NCI-H524 (cell line): ENCODE data around the gene MACROD1.
"Not testable (repeated sequence)": the region's sequence is repeated elsewhere in the genome, so short reads cannot be mapped to it uniquely, and the experiment has no call there.

ENCODE experiments used
- DNase-seq, 2 experiments: peaks; one replicate each; lab custom pipeline; 2025; lab: John Stamatoyannopoulos, UW

MACROD1 gene

DNA sequence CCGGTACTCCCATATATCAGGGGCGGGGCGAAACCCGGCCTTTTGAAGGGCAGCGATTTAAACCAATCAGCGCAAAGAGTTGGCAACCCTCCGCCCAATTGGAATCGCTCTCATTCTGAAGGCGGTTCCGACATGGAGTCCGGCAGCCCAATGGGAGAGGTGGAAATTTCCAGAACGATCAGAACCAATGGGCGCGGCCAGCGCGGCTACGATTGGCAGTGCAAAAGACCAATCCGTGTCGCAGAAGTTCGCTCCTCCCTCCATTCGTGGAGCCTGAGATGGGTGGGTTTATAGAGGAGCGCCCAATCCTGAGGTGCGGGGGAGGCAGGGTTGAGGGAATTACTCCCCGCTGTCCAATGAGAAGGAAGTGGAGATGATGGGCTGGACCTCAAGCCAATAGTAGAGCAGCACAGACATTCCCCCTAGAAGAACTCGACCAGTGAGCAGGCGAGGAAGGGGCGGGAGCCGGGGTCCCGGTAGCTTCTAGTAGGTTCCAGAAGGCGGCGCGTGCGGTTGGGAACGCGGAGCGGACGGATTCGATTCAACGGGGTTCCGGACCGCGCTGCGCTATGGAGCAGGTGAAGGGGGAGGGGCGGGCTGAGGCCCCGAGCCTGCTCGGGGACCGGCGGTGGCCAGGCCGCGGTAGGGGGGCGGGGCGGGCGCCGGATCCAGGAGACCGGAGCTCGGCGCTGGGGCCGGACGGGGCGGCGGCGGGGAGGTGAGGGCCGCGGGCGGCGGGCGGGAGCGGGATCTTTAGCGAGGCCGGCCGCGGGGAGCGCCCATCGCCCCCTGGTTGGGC is 20.0 kb upstream of the MACROD1 start, which contains the start of gene STIP1:
TSS of gene STIP1 (plus strand) at position 479 of the 799 bp plus-strand sequence. CDS start at position 570, 91 bp downstream.
- peak; percentile 100 for DNase-seq

DNA sequence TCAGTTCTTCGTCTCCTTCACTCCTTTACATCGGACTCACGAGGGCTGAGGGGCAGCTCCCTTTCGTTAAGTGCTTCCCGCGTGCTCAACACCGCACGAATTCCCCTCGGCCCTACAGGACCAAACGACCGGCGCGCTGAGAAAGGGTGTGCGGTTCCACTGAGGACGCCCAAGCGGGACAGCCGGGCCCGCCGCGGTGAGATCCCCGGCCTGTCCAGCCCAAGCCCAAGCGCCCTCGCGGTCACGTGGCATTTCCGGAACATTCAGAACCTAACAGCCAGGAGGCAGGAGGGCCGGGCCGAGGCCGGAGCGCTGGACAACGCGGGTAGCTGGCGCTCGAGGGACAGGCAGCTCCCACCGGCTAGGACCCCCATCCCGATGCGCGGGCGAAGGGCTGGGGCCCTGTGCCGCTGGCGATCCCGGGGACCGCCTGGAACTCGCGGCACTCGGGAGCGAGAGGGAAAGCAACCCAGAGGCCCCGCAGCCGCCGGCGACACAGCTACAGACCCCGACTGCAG is 19.3 kb upstream of the MACROD1 start:
- DNase-seq, result peak; percentile 48 to 60

DNA sequence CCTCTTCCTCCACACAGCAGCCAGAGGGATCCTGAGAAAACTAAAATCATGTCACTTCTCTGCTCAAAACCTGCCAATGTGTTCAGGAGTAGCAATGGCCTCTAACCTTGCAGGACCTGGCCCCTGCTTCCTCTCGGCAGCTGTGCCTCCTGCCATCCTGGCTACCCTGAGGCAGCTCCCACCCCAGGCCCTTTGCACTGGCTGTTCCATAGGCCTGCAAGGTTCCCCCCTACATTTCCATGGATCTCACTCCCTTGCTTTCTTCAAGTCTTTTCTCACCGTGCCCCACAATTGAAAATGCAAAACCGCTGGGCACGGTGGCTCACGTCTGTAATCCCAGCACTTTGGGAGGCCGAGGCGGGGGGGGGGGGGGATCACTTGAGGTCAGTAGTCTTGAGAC is 18.0 kb upstream of the MACROD1 start:
- no peak for DNase-seq

GRCh38 chr11:64181506-64182411 is 15.8 kb upstream of the MACROD1 start:
- DNase-seq, result peak; percentile 65 to 85

DNA sequence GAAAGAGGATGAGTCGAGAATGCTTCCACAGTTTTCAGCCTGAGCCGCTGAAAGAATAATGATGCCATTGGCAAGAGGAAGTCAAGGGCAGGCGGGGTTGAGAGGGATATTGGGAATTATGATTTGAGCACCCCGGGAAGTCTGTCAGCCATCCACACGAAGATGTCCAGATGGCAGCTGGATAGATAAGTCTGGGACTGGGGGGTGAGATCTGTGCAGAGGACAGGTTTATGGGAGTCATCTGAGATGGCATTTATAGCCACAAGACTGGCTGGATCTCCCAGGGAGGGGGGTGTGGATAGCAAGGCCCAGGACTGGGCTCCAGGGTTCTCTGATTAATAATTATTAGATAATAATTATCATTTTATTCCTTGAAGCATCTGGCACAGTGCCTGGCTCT is 15.0 kb upstream of the MACROD1 start:
- peak; percentile 89 to 95 for DNase-seq

DNA sequence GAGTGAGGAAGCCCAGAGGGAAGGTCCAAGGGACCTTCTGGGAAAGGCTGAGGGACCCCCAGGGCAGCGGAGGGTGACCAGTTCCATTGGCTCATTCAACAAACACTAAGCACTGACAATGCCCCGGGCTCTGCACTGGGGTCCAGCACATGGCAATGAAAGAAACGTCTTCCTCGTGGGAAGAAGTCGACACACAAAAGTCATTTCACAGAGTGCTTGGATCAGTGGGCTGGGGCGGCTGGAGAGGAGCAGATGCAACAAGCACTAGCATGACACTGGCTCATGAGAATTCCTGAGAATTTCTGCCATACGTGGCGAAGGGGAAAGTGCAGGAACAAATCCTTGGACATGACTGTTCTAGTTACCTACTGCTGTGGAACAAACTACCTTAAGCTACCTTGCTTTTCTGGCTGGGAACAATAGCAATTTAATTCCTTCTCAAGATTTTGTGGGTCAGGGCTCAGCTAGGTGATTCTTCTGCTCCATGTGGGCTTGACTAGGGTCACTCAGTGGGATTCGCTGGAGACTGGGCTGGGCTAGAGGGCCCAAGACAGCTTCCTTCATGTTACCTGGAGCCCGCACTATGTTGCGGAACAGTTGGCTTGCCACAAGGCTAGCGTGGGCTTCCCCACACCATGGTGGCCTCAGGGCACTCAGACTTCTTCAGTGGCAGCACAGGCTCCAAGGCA is 13.2 kb upstream of the MACROD1 start:
- DNase-seq, result no peak

DNA sequence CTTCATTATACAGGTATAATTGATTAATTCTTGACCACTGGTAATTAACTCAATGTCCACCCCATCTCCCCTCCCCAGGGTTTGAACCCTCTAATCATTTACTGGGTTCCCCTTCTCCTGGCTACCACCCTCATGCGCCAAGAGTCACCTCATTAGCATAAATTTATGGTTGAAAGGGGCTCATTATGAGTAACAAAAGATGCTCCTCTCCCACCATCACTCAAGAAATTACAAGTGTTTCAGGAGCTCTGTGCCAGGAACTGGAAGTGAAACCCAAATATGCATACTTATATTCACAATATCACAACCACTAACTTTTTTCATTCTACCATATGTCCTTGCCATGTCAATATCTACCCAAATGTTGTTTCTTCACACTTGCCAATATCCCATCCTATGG is 12.3 kb upstream of the MACROD1 start:
- no peak for DNase-seq

GRCh38 chr11:64176751-64177150 is 10.8 kb upstream of the MACROD1 start:
- DNase-seq, result no peak

GRCh38 chr11:64173616-64174355 is 7.9 kb upstream of the MACROD1 start:
- no peak for DNase-seq

- DNase-seq, result no peak
Measured at GRCh38 chr11:64170419-64170818, 4.5 kb upstream of the MACROD1 start.

- peak in 1 of 2 experiments; percentile 22 for DNase-seq
Measured at GRCh38 chr11:64165481-64165841, 452 bp downstream of the MACROD1 start.

GRCh38 chr11:64164392-64165312 is 1.3 kb downstream of the MACROD1 start:
- DNase-seq, result peak; percentile 32 to 56

DNA sequence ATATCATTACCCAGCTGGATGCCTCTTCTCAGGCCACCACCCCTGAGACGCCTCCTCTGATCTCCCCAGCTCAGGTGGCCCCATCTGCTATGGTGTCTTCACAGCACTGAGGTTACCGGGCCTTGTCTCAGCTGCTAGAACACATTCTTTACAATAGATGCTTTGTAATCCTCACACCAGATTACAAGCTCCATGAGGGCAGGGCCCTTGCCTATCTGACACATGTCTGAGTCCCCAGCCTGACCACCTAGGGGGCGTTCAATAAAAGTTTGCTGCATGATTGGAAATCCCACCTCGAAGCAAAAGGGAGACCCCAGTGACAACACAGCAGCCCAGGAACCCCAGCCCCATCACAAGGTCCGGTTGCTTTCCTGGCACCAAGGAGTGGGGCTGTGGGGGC is 2.0 kb downstream of the MACROD1 start:
- DNase-seq, result no peak

- DNase-seq, result not testable (repeated sequence)
Measured at GRCh38 chr11:64162769-64163168, 3.1 kb downstream of the MACROD1 start.

- DNase-seq, result no peak
Measured at GRCh38 chr11:64161037-64161436, 4.9 kb downstream of the MACROD1 start.

- no peak for DNase-seq
Measured at GRCh38 chr11:64157631-64158394, 8.1 kb downstream of the MACROD1 start.

DNA sequence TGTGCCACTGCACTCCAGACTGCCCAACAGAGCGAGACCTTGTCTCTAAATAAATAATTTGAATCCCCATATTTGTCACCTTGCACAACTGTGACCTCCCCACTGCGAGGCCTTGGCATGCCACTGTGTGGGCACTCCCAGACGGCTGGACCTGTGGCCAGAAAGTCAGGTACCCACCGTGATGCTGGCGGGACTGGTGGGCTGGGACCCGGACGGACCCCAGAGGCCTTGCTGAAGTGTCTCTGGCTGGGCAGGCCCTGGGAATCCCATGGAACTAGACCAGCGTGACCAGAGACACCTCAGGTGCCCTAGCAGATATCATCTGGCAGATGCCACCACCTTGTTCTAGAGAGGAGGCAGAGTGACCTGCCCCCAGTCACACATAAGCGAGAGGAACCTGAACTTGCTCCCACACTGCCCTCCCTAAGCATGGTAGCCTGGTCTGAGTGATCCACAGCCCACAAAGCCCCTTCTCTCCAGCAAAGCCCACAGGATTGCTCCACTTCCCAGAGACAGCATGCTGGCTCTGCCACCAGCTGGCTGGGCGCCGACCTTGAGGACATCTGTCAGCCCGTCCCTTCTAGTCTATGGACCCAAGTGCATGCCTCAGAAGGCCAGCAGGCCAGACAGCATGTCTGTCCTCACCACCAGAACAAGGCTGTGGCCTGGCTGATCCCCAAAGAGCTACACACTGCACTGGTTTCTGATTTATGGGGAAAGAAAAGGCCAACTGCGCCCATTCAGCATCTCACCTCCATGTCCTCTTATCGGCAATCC is 9.5 kb downstream of the MACROD1 start:
- DNase-seq, result peak; percentile 72 to 80

DNA sequence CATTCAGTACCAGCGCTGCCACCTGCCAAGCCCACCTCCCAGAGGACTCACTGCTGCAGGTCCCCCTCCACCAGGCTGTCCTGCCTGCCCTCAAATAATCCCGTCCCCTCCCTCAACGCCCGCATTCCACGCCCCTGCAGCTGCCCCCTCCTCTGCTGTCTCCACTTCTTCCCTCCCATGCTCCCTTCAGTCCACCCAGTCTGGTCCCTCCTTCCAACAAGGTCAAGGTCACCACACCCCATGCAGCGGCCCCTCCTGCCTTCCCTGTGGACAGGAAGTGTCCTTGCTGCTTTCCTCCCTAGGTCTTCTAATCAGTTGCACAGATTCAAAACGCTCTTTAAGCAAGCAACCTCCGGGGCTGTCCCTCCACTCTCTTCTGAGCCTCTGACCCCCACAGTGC is 12.1 kb downstream of the MACROD1 start:
- no peak for DNase-seq
